OCI-LY7 (cell line): ENCODE measurements around the gene CTSL. TPM values are rescaled to one million over a fixed set of nuclear protein-coding genes. Genes with fewer than 3 reads are reported as not detected.
A peak's percentile ranks its signal among the peaks of the same experiment; 100 is the strongest.

Source experiments
- BruUV-seq: library from RNA; stranded (reverse); fragments of 400-500 nt; replicated peaks from 2 replicates; lab custom pipeline; 2021; lab: Mats Ljungman, UMichigan
- CTCF ChIA-PET: fragments of 300-600 bp; sonication (Branson Sonifier 250); formaldehyde crosslinking; loops from one replicate; lab custom pipeline; 2022; ENCODE audit warnings: antibody characterized with exemption; ENCODE audit not compliant: unreplicated experiment; lab: Charles Lee
- POLR2A ChIA-PET: fragments of 300-600 bp; sonication (Branson Sonifier 250); formaldehyde crosslinking; loops from one replicate; lab custom pipeline; 2022; ENCODE audit warnings: antibody characterized with exemption; lab: Charles Lee
- DNase-seq: peaks from one replicate; pipeline ENCODE4 v3.0.0-alpha.2; 2015; ENCODE audit warnings: low spot score
- H2AFZ ChIP-seq: fragments of 200-600 bp; sonication (generic), shearing (Covaris generic); 2 replicates; pipeline ENCODE4 v1.6.1; 2014; ENCODE audit warnings: mild to moderate bottlenecking, antibody characterized with exemption, low read length, moderate library complexity
- H3K27ac ChIP-seq: fragments of 200-600 bp; sonication (generic); 2 replicates; pipeline ENCODE4 v1.5.1; 2014; ENCODE audit warnings: mixed run types, low read depth, mild to moderate bottlenecking, moderate library complexity, low read length, inconsistent platforms; ENCODE audit not compliant: poor library complexity, severe bottlenecking
- H3K36me3 ChIP-seq: fragments of 200-600 bp; sonication (generic); 2 replicates; pipeline ENCODE4 v1.6.1; 2014; ENCODE audit warnings: mild to moderate bottlenecking, antibody characterized with exemption, low read length, moderate library complexity, mixed read lengths; ENCODE audit not compliant: insufficient read depth
- H3K4me1 ChIP-seq: fragments of 200-600 bp; sonication (generic); 2 replicates; pipeline ENCODE4 v1.5.1; 2014; ENCODE audit warnings: mild to moderate bottlenecking, low read length; ENCODE audit not compliant: insufficient read depth, poor library complexity, severe bottlenecking
- H3K4me2 ChIP-seq: fragments of 200-600 bp; sonication (generic); 2 replicates; pipeline ENCODE4 v1.6.1; 2014; ENCODE audit warnings: mild to moderate bottlenecking, low read length
- H3K4me3 ChIP-seq: fragments of 200-600 bp; sonication (generic); 2 replicates; pipeline ENCODE4 v1.5.1; 2014; ENCODE audit warnings: mild to moderate bottlenecking, low read depth, low read length; ENCODE audit not compliant: poor library complexity, severe bottlenecking
- H3K79me2 ChIP-seq: fragments of 200-600 bp; sonication (generic); 2 replicates; pipeline ENCODE4 v1.6.1; 2016; ENCODE audit warnings: low read depth, mild to moderate bottlenecking, low read length, moderate library complexity, mixed read lengths; ENCODE audit not compliant: insufficient read depth
- H3K9me2 ChIP-seq: fragments of 200-600 bp; sonication (generic); 2 replicates; pipeline ENCODE4 v1.6.1; 2016; ENCODE audit warnings: mild to moderate bottlenecking, low read length, mixed read lengths; ENCODE audit not compliant: insufficient read depth
- H3K9me3 ChIP-seq: fragments of 200-600 bp; sonication (generic); 2 replicates; pipeline ENCODE4 v1.6.1; 2014; ENCODE audit warnings: mild to moderate bottlenecking, mixed run types, low read length, mixed read lengths
- H4K20me1 ChIP-seq: fragments of 200-600 bp; sonication (generic); 2 replicates; pipeline ENCODE4 v1.6.1; 2014; ENCODE audit warnings: mild to moderate bottlenecking, antibody characterized with exemption, low read length, moderate library complexity, mixed read lengths; ENCODE audit not compliant: insufficient read depth
- CTCF ChIP-seq: fragments of 200-600 bp; sonication (generic); conservative IDR thresholded peaks from 2 replicates; pipeline ENCODE4 v1.5.1; 2014; ENCODE audit warnings: mild to moderate bottlenecking, antibody characterized with exemption, low read length, moderate library complexity, mixed read lengths
- EZH2phosphoT487 ChIP-seq: fragments of 200-600 bp; sonication (generic); IDR thresholded peaks from 2 replicates; pipeline ENCODE4 v1.6.1; 2018; ENCODE audit warnings: low read depth, borderline replicate concordance, mild to moderate bottlenecking, mixed run types, antibody characterized with exemption, low read length, moderate library complexity, mixed read lengths
- intact Hi-C: fragments of 100-400 bp; cut with micrococcal nuclease; formaldehyde crosslinking; loops from one replicate; pipeline ENCODE4 v1.10.0; 2022; ENCODE audit not compliant: unreplicated experiment
- total RNA-seq, 2 experiments: library from RNA; depleted of rRNA in 1 of 2; stranded (reverse); fragments of >200 nt in 1 of 2; shearing (Covaris generic) in 1 of 2; gene quantifications; 2 replicates each; pipeline ENCODE4 v1.2.3, GENCODE V29; 2014 to 2022

CTSL gene
- total RNA-seq, 2 experiments from 2014 or later: not detected

- Histone ChIP-seq H3K4me3 (no peak overlapping the region), H3K36me3 (no peaks in the 10 kb centered on the region), H3K4me1 (no peaks in the 10 kb centered on the region), H3K4me2 (no peak overlapping the region), H4K20me1 (no peaks in the 10 kb centered on the region), H3K79me2 (no peaks in the 10 kb centered on the region), H3K9me2 (no peaks in the 10 kb centered on the region), H3K9me3 (no peaks in the 10 kb centered on the region), H2AFZ (no peak overlapping the region), H3K27ac (no peak overlapping the region)
- no TSS peak for BruUV-seq
- TF ChIP-seq EZH2phosphoT487 (no peak), CTCF (no peak)
- intact Hi-C loops: no loop called here
- CTCF ChIA-PET: no interaction called here
- POLR2A ChIA-PET: interaction anchor here (0.6 kb wide), 1 partner anchor 1573 kb away, joined by 3 read pairs; no protein-coding TSS in a partner anchor
- no peak for DNase-seq
Measured at GRCh38 chr9:87677776-87678587, 47.9 kb upstream of the CTSL start.

GRCh38 chr9:87678650-87679355 is 47.1 kb upstream of the CTSL start:
- no peaks in the 10 kb centered on the region for H4K20me1 ChIP-seq
- no peaks in the 10 kb centered on the region for H3K36me3 ChIP-seq
- no peaks in the 10 kb centered on the region for H3K9me2 ChIP-seq
- ChIA-PET CTCF (no interaction called here), POLR2A (interaction anchor here (0.6 kb wide), 1 partner anchor 32 kb away, joined by 4 read pairs; no protein-coding TSS in a partner anchor)
- DNase-seq: peak; percentile 51
- H3K4me3 ChIP-seq: no peak overlapping the region
- no peak overlapping the region for H3K4me2 ChIP-seq
- intact Hi-C loops: no loop called here
- no TSS peak for BruUV-seq
- H2AFZ ChIP-seq: no peak overlapping the region
- H3K9me3 ChIP-seq: no peaks in the 10 kb centered on the region
- no peaks in the 10 kb centered on the region for H3K4me1 ChIP-seq
- TF ChIP-seq CTCF (peak; percentile 85), EZH2phosphoT487 (no peak)
- no peak overlapping the region for H3K27ac ChIP-seq
- no peaks in the 10 kb centered on the region for H3K79me2 ChIP-seq
